Neutrophil (primary cell): ENCODE data around the gene STAT3.

Experiments
- H3K27ac ChIP-seq: fragments of 200-600 bp; sonication (generic); 2 replicates; pipeline ENCODE4 v1.5.1; 2016; ENCODE audit warnings: mild to moderate bottlenecking, moderate library complexity
- H3K27me3 ChIP-seq: fragments of 200-600 bp; sonication (generic); 2 replicates; pipeline ENCODE4 v1.6.0; 2016; ENCODE audit warnings: mild to moderate bottlenecking
- H3K36me3 ChIP-seq: fragments of 200-600 bp; sonication (generic); 2 replicates; pipeline ENCODE4 v1.5.1; 2017
- H3K4me1 ChIP-seq, 2 experiments: fragments of 200-600 bp in 1 of 2; sonication (generic) in 1 of 2; 1 replicate in 1 of 2; 2 replicates in 1 of 2; pipeline versions ENCODE4 v1.5.1 to v1.6.1; 2013 to 2016; ENCODE audit warnings: low read depth in 1 of 2, low read length in 1 of 2, mild to moderate bottlenecking in 1 of 2, moderate library complexity in 1 of 2; ENCODE audit not compliant: control insufficient read depth in 1 of 2, insufficient read depth in 1 of 2
- H3K4me3 ChIP-seq, 2 experiments: fragments of 200-600 bp in 1 of 2; sonication (generic) in 1 of 2; 1 replicate in 1 of 2; 2 replicates in 1 of 2; pipeline ENCODE4 v1.5.1; 2013 to 2016; ENCODE audit warnings: low read depth in 1 of 2, low read length in 1 of 2, mild to moderate bottlenecking in 1 of 2, moderate library complexity in 1 of 2
- H3K9me3 ChIP-seq: fragments of 200-600 bp; sonication (generic); 2 replicates; pipeline ENCODE4 v1.5.1; 2016
- TF ChIP-seq, protein P1 (sequence below): fragments of 200-600 bp; sonication (generic); IDR thresholded peaks from 2 replicates; pipeline ENCODE4 v1.5.1; 2016; ENCODE audit warnings: antibody characterized with exemption

STAT3 gene

GRCh38 chr17:42284024-42284369 is 104.2 kb downstream of the STAT3 start:
- H3K36me3 ChIP-seq: no peaks in the 10 kb centered on the region
- no peaks in the 10 kb centered on the region for H3K27me3 ChIP-seq
- H3K4me1 ChIP-seq: peaks cover 26 to 28% of the 10 kb centered on the region in 2 experiments
- no peaks in the 10 kb centered on the region for H3K9me3 ChIP-seq
- H3K4me3 ChIP-seq: no peak overlapping the region
- no peak overlapping the region for H3K27ac ChIP-seq
- TF ChIP-seq, protein P1, sequence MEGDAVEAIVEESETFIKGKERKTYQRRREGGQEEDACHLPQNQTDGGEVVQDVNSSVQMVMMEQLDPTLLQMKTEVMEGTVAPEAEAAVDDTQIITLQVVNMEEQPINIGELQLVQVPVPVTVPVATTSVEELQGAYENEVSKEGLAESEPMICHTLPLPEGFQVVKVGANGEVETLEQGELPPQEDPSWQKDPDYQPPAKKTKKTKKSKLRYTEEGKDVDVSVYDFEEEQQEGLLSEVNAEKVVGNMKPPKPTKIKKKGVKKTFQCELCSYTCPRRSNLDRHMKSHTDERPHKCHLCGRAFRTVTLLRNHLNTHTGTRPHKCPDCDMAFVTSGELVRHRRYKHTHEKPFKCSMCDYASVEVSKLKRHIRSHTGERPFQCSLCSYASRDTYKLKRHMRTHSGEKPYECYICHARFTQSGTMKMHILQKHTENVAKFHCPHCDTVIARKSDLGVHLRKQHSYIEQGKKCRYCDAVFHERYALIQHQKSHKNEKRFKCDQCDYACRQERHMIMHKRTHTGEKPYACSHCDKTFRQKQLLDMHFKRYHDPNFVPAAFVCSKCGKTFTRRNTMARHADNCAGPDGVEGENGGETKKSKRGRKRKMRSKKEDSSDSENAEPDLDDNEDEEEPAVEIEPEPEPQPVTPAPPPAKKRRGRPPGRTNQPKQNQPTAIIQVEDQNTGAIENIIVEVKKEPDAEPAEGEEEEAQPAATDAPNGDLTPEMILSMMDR: no peak

GRCh38 chr17:42283241-42284023 is 104.8 kb downstream of the STAT3 start:
- TF ChIP-seq, protein P1: no peak
- Histone ChIP-seq H3K4me3 (no peak overlapping the region), H3K36me3 (no peaks in the 10 kb centered on the region), H3K4me1 (peaks cover 23 to 27% of the 10 kb centered on the region in 2 experiments), H3K27ac (no peak overlapping the region), H3K27me3 (no peaks in the 10 kb centered on the region), H3K9me3 (no peaks in the 10 kb centered on the region)

- no peak overlapping the region for H3K27ac ChIP-seq
- no peaks in the 10 kb centered on the region for H3K27me3 ChIP-seq
- no peaks in the 10 kb centered on the region for H3K9me3 ChIP-seq
- TF ChIP-seq, protein P1: no peak
- no peaks in the 10 kb centered on the region for H3K36me3 ChIP-seq
- H3K4me3 ChIP-seq: no peak overlapping the region
- peaks cover 20 to 22% of the 10 kb centered on the region in 2 experiments for H3K4me1 ChIP-seq
Observed at GRCh38 chr17:42282478-42283080, 105.7 kb downstream of the STAT3 start.

- Histone ChIP-seq H3K36me3 (no peaks in the 10 kb centered on the region), H3K4me1 (peaks cover 18 to 21% of the 10 kb centered on the region in 2 experiments), H3K27ac (no peak overlapping the region), H3K4me3 (no peak overlapping the region), H3K9me3 (no peaks in the 10 kb centered on the region), H3K27me3 (no peaks in the 10 kb centered on the region)
- TF ChIP-seq, protein P1: no peak
Observed at GRCh38 chr17:42281571-42282096, 106.6 kb downstream of the STAT3 start.

DNA sequence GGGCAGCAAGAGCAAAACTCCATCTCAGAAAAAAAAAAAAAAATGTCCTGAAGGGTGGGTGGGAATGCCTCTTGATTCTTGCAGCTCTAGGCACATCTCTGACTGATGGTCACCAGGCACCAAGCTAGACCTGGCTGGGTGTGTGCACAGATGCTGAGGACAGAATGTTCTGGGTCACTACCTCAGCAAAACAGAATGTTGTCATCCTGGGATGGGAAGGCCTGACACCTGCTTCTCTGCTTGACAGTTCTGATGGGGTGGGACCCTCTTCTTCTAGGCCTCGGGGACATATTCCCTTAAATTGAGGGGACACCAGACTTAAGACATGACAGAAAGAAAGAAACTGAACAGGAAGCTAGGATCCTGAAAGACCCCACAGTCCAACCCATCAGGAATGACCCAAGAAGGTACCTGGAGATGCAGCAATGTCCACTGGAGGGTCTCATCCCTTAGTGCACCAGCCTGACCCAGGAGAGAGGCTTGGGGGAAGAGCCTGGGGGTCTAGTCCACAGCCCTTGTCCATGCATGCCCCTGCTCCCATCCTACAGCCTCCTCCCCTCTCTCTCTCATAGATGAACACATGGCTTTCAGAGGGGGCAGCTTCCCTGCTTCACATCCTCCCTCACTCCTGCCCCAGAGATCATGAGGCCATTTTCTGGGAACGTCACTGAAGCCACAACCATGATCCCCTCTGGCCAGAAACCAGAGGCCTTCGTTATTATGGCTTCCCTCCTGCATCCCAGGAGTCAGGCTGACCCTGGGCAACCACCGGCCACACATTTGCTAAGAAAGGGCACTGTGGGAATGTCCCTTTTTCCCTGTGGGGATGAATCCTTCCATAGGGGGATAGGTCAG is 108.2 kb downstream of the STAT3 start:
- H3K4me1 ChIP-seq: peaks cover 7 to 12% of the 10 kb centered on the region in 2 experiments
- no peak overlapping the region for H3K27ac ChIP-seq
- H3K27me3 ChIP-seq: no peaks in the 10 kb centered on the region
- no peaks in the 10 kb centered on the region for H3K9me3 ChIP-seq
- H3K36me3 ChIP-seq: no peaks in the 10 kb centered on the region
- TF ChIP-seq, protein P1: no peak
- no peak overlapping the region for H3K4me3 ChIP-seq
